ENCODE measurements around the gene MAB21L4.

MAB21L4 gene

GRCh38 chr2:240873805-240874714 is 21.9 kb downstream of the MAB21L4 start:
- no peak for DNase-seq (ENCODE audit: low read depth)
- H3K4me3 ChIP-seq (ENCODE audit: low read depth, low read length), result no peak overlapping the region

DNA sequence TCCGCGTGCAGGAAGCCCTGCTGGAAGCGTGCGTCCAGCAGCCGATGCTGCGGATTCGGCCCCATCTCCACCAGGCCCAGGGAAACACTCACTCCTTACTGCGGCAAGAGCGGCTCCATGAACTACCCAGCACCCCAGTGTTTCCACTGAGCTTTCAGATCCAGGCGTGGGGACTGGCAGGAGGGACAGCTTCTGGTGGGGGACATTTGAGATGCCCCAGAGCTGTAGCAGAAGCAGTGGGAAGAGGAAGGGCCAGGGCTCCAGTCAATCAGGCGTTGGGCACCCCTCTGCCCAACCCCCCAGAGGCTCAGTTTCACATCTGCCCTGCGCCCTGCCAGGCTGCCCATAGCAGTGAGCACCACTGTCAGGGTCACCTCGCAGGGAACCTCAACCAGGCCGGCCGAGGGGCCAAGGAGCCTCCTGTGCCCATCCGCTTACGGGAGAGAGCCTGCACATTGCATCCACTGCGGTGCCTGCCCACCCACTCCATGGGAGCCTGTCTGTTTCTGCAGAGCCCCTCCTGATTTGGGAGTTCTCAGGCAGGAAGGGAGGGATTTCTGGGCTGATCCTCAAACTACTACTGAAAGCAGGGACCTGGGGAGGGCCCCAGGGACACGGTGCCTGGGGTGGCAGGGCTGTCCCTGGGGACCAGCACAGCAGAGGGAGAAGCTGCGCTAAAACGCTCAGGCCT is 22.7 kb downstream of the MAB21L4 start:
- H3K4me3 ChIP-seq (ENCODE audit: low read depth, low read length), result no peak overlapping the region
- DNase-seq (ENCODE audit: low read depth), result no peak

More at GRCh38 chr2:240873805-240874714, 21.9 kb downstream of the MAB21L4 start:
- TF ChIP-seq, protein P1, sequence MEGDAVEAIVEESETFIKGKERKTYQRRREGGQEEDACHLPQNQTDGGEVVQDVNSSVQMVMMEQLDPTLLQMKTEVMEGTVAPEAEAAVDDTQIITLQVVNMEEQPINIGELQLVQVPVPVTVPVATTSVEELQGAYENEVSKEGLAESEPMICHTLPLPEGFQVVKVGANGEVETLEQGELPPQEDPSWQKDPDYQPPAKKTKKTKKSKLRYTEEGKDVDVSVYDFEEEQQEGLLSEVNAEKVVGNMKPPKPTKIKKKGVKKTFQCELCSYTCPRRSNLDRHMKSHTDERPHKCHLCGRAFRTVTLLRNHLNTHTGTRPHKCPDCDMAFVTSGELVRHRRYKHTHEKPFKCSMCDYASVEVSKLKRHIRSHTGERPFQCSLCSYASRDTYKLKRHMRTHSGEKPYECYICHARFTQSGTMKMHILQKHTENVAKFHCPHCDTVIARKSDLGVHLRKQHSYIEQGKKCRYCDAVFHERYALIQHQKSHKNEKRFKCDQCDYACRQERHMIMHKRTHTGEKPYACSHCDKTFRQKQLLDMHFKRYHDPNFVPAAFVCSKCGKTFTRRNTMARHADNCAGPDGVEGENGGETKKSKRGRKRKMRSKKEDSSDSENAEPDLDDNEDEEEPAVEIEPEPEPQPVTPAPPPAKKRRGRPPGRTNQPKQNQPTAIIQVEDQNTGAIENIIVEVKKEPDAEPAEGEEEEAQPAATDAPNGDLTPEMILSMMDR (IDR thresholded peaks at IDR 0.05; ENCODE audit: low read depth, low read length), result no peak
- TF ChIP-seq, protein P2, sequence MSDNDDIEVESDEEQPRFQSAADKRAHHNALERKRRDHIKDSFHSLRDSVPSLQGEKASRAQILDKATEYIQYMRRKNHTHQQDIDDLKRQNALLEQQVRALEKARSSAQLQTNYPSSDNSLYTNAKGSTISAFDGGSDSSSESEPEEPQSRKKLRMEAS (IDR thresholded peaks at IDR 0.05; ENCODE audit: low read depth, low read length), result no peak
- no peak for TF ChIP-seq POLR2A (IDR thresholded peaks at IDR 0.05; ENCODE audit: extremely low read depth, insufficient read length)
- TF ChIP-seq MYC (IDR thresholded peaks at IDR 0.05; ENCODE audit: low read depth, low read length), result no peak

GRCh38 chr2:240872317-240873097 is 23.4 kb downstream of the MAB21L4 start:
- DNase-seq (ENCODE audit: low read depth), result no peak
- H3K4me3 ChIP-seq (ENCODE audit: low read depth, low read length), result no peak overlapping the region
- TF ChIP-seq, protein P2 (IDR thresholded peaks at IDR 0.05; ENCODE audit: low read depth, low read length), result no peak
- no peak for TF ChIP-seq MYC (IDR thresholded peaks at IDR 0.05; ENCODE audit: low read depth, low read length)

More for the DNA sequence above, 22.7 kb downstream of the MAB21L4 start:
- TF ChIP-seq POLR2A (IDR thresholded peaks at IDR 0.05; ENCODE audit: extremely low read depth, insufficient read length) (no peak), MYC (IDR thresholded peaks at IDR 0.05; ENCODE audit: low read depth, low read length) (no peak)
- TF ChIP-seq, protein P2 (IDR thresholded peaks at IDR 0.05; ENCODE audit: low read depth, low read length), result no peak
- TF ChIP-seq, protein P1 (IDR thresholded peaks at IDR 0.05; ENCODE audit: low read depth, low read length), result no peak

GRCh38 chr2:240871071-240871958 is 24.6 kb downstream of the MAB21L4 start:
- no peak overlapping the region for H3K4me3 ChIP-seq (ENCODE audit: low read depth, low read length)
- DNase-seq (ENCODE audit: low read depth), result no peak
- TF ChIP-seq POLR2A (IDR thresholded peaks at IDR 0.05; ENCODE audit: extremely low read depth, insufficient read length) (no peak), MYC (IDR thresholded peaks at IDR 0.05; ENCODE audit: low read depth, low read length) (no peak)
- TF ChIP-seq, protein P1 (IDR thresholded peaks at IDR 0.05; ENCODE audit: low read depth, low read length), result no peak
- TF ChIP-seq, protein P2 (IDR thresholded peaks at IDR 0.05; ENCODE audit: low read depth, low read length), result no peak

DNA sequence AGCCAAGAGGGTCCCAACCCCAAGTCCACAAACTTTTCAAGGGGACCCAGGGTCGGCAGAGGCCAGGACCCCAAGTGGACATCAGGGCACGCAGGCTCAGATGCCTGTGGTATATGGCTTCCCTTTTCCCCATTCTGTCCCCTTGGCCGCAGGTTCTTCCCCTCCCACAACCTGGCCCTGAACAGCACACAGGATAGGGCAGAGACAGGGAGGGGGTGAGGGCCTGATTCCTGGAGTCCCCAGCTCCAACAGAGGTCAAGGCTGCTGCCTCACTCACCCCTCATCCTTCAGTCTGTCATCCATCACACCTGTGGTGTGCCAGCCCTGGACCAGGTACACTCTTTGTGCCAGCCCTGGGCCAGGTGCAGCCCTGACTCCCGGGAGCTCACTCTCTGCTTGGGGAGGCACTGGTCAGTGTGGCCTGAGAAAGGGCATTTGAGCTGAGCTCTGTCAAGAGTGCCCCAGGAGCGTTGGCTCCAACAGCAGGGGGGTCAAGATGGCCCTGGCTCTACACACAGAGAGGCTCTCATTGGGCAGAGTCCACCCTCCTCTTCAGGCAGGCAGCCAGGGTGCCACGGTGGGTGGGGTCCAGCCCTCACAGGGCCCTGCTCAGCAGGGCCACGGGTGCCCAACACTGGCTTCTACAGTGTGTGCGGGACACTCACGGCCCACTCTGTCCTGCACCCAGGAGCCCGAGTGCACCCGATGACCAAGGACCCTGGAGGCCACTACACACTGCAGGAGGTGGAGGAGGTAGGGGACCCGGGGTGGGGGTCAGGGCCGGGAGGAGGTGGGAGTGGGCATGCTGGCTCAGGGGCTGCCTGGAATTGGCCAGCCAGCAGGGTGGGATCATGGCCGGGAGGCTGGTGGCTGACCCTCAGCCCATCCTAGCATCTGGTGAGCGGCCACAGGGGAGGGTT is 25.7 kb downstream of the MAB21L4 start:
- H3K4me3 ChIP-seq (ENCODE audit: low read depth, low read length), result no peak overlapping the region
- TF ChIP-seq, protein P1 (IDR thresholded peaks at IDR 0.05; ENCODE audit: low read depth, low read length), result no peak
- no peak for DNase-seq (ENCODE audit: low read depth)
